SK-N-SH (cell line): Measurements from ENCODE around the gene PRKG1. TPM values are rescaled to one million over a fixed set of nuclear protein-coding genes. Genes with fewer than 3 reads are reported as not detected.

Experiments used
- CTCF ChIA-PET: fragments of 300-600, 350-600 bp; formaldehyde crosslinking; extraction: SDS; loops from one replicate; lab custom pipeline; 2021; lab: Yijun Ruan, JAX
- POLR2A ChIA-PET: fragments of 350-600 bp; sonication (Branson Sonifier 250); formaldehyde crosslinking; extraction: SDS; loops from one replicate; lab custom pipeline; 2020; ENCODE audit warnings: antibody characterized with exemption, inconsistent platforms; lab: Yijun Ruan, JAX
- DNase-seq: peaks from one replicate; pipeline ENCODE4 v3.0.0; 2012
- H2AFZ ChIP-seq: fragments of 200-600 bp; sonication (generic); 2 replicates; pipeline ENCODE4 v1.8.1; 2016; ENCODE audit warnings: antibody characterized with exemption, mild to moderate bottlenecking, low read depth
- H3F3A ChIP-seq: fragments of 200-600 bp; sonication (generic); replicated peaks from 2 replicates; pipeline ENCODE3; 2016; ENCODE audit warnings: antibody characterized with exemption, mild to moderate bottlenecking; ENCODE audit not compliant: insufficient read depth
- H3K27ac ChIP-seq, 2 experiments: fragments of 200-500 bp in 1 of 2; fragments of 200-600 bp in 1 of 2; sonication (Bioruptor generic) in 1 of 2; sonication (generic), shearing (Covaris generic) in 1 of 2; 2 replicates each; pipeline versions ENCODE4 v1.5.1 to v1.6.1; 2014 to 2016; ENCODE audit warnings: low read depth in 2 of 2, inconsistent platforms in 1 of 2, low read length in 1 of 2, mild to moderate bottlenecking in 1 of 2, mixed read lengths in 1 of 2
- H3K27me3 ChIP-seq: fragments of 200-600 bp; sonication (generic), shearing (Covaris generic); 2 replicates; pipeline ENCODE4 v1.6.1; 2016; ENCODE audit warnings: mixed run types; ENCODE audit not compliant: insufficient read depth
- H3K36me3 ChIP-seq, 2 experiments: fragments of 200-500 bp in 1 of 2; fragments of 200-600 bp in 1 of 2; sonication (Bioruptor generic) in 1 of 2; sonication (generic) in 1 of 2; replicated peaks in 1 of 2; 2 replicates each; pipeline versions ENCODE3 to v1.5.1; 2014 to 2016; ENCODE audit warnings: low read length in 1 of 2, mild to moderate bottlenecking in 1 of 2; ENCODE audit not compliant: insufficient read depth in 2 of 2, control insufficient read depth in 1 of 2
- H3K4me1 ChIP-seq, 2 experiments: fragments of 200-500 bp in 1 of 2; fragments of 200-600 bp in 1 of 2; sonication (Bioruptor generic) in 1 of 2; sonication (generic), shearing (Covaris generic) in 1 of 2; 2 replicates each; pipeline versions ENCODE4 v1.5.1 to v1.6.1; 2014 to 2016; ENCODE audit warnings: low read depth in 1 of 2, low read length in 1 of 2, mixed run types in 1 of 2; ENCODE audit not compliant: insufficient read depth in 2 of 2, control insufficient read depth in 1 of 2
- H3K4me2 ChIP-seq: fragments of 200-600 bp; sonication (generic), shearing (Covaris generic); 2 replicates; pipeline ENCODE4 v1.6.1; 2017; ENCODE audit warnings: mixed run types
- H3K4me3 ChIP-seq, 2 experiments: fragments of 200-500 bp in 1 of 2; fragments of 200-600 bp in 1 of 2; sonication (Bioruptor generic) in 1 of 2; sonication (generic), shearing (Covaris generic) in 1 of 2; 2 replicates each; pipeline versions ENCODE4 v1.5.1 to v1.8.1; 2014 to 2016; ENCODE audit warnings: low read depth in 2 of 2, inconsistent platforms in 1 of 2, low read length in 1 of 2, mild to moderate bottlenecking in 1 of 2, mixed read lengths in 1 of 2, moderate library complexity in 1 of 2
- H3K79me2 ChIP-seq: fragments of 200-600 bp; sonication (generic); 2 replicates; pipeline ENCODE4 v1.8.1; 2017; ENCODE audit warnings: mild to moderate bottlenecking; ENCODE audit not compliant: insufficient read depth
- H3K9ac ChIP-seq: fragments of 200-600 bp; sonication (generic); 2 replicates; pipeline ENCODE4 v1.6.1; 2017; ENCODE audit warnings: mixed run types
- H3K9me2 ChIP-seq: fragments of 200-600 bp; sonication (generic); 2 replicates; pipeline ENCODE4 v1.6.1; 2017; ENCODE audit warnings: mixed run types
- H3K9me3 ChIP-seq: fragments of 200-600 bp; sonication (generic); 2 replicates; pipeline ENCODE4 v1.6.1; 2017; ENCODE audit warnings: mixed run types, mild to moderate bottlenecking, moderate library complexity
- H4K20me1 ChIP-seq: fragments of 200-600 bp; sonication (generic); 2 replicates; pipeline ENCODE4 v1.6.1; 2017; ENCODE audit warnings: mild to moderate bottlenecking, mixed run types; ENCODE audit not compliant: insufficient read depth
- CHD2 ChIP-seq: fragments of 150-350 bp; IDR thresholded peaks from 2 replicates; pipeline ENCODE4 v1.6.1; 2018; ENCODE audit warnings: low read length; ENCODE audit not compliant: partially characterized antibody
- CTCF ChIP-seq: fragments of 200-600 bp; sonication (generic); IDR thresholded peaks from 2 replicates; pipeline ENCODE4 v1.6.1; 2017; ENCODE audit warnings: antibody characterized with exemption, mild to moderate bottlenecking, moderate library complexity
- EP300 ChIP-seq, 2 experiments: IDR thresholded peaks; 2 replicates each; pipeline versions ENCODE4 v1.4.0 to v1.6.1; 2012; ENCODE audit warnings: borderline replicate concordance in 1 of 2, low read depth in 1 of 2, low read length in 1 of 2
- EZH2phosphoT487 ChIP-seq: fragments of 200-600 bp; sonication (generic); IDR thresholded peaks from 2 replicates; pipeline ENCODE4 v1.6.1; 2017; ENCODE audit warnings: low read depth, mixed run types, mild to moderate bottlenecking, antibody characterized with exemption, moderate library complexity, borderline replicate concordance
- FOXJ3 ChIP-seq: sonication (generic); formaldehyde crosslinking; IDR thresholded peaks from 2 replicates; pipeline ENCODE4 v1.5.1; 2020; ENCODE audit warnings: mild to moderate bottlenecking, missing genetic modification reagents
- FOXM1 ChIP-seq: IDR thresholded peaks from 2 replicates; pipeline ENCODE4 v1.4.0; 2012; ENCODE audit warnings: low read depth, mild to moderate bottlenecking
- GABPA ChIP-seq: IDR thresholded peaks from 2 replicates; pipeline ENCODE4 v1.4.0; 2012; ENCODE audit warnings: low read depth, mild to moderate bottlenecking
- GATA2 ChIP-seq: sonication (generic); formaldehyde crosslinking; IDR thresholded peaks from 2 replicates; pipeline ENCODE4 v1.5.0; 2020; ENCODE audit warnings: mild to moderate bottlenecking, missing genetic modification reagents
- IRF3 ChIP-seq: fragments of 150-350 bp; IDR thresholded peaks from 2 replicates; pipeline ENCODE4 v1.6.1; 2016; ENCODE audit warnings: mild to moderate bottlenecking, low read depth, low read length
- MAX ChIP-seq: IDR thresholded peaks from 2 replicates; pipeline ENCODE4 v1.4.0; 2012; ENCODE audit warnings: low read depth
- MEF2A ChIP-seq: IDR thresholded peaks from 2 replicates; pipeline ENCODE4 v1.4.0; 2012; ENCODE audit warnings: low read depth, borderline replicate concordance
- MXI1 ChIP-seq: IDR thresholded peaks from 2 replicates; pipeline ENCODE4 v1.6.1; 2012; ENCODE audit warnings: mild to moderate bottlenecking, low read depth, low read length, improper control_type of control experiment
- NRF1 ChIP-seq: IDR thresholded peaks from 2 replicates; pipeline ENCODE4 v1.6.1; 2012; ENCODE audit warnings: low read depth, mild to moderate bottlenecking, low read length
- RCOR1 ChIP-seq: fragments of 150-350 bp; IDR thresholded peaks from 2 replicates; pipeline ENCODE4 v1.6.1; 2017; ENCODE audit warnings: antibody characterized with exemption, low read length
- RFX5 ChIP-seq: IDR thresholded peaks from 2 replicates; pipeline ENCODE4 v1.6.1; 2012; ENCODE audit warnings: mild to moderate bottlenecking, improper control_type of control experiment, low read length
- RXRA ChIP-seq: IDR thresholded peaks from 2 replicates; pipeline ENCODE4 v1.4.0; 2012; ENCODE audit warnings: low read depth, mild to moderate bottlenecking, borderline replicate concordance
- SIN3A ChIP-seq: IDR thresholded peaks from 2 replicates; pipeline ENCODE4 v1.6.1; 2012; ENCODE audit warnings: low read depth, mild to moderate bottlenecking, low read length, moderate library complexity, borderline replicate concordance
- SMC3 ChIP-seq: IDR thresholded peaks from 2 replicates; pipeline ENCODE4 v1.6.1; 2012; ENCODE audit warnings: low read depth, low read length, improper control_type of control experiment
- TAF1 ChIP-seq: IDR thresholded peaks from 2 replicates; pipeline ENCODE4 v1.6.1; 2012; ENCODE audit warnings: low read depth, mild to moderate bottlenecking, low read length, moderate library complexity, borderline replicate concordance
- TCF12 ChIP-seq: IDR thresholded peaks from 2 replicates; pipeline ENCODE4 v1.4.0; 2012
- TEAD4 ChIP-seq: IDR thresholded peaks from 2 replicates; pipeline ENCODE4 v1.4.0; 2012; ENCODE audit warnings: mild to moderate bottlenecking, borderline replicate concordance; ENCODE audit not compliant: insufficient read depth
- USF1 ChIP-seq: IDR thresholded peaks from 2 replicates; pipeline ENCODE4 v1.4.0; 2012; ENCODE audit warnings: low read depth, borderline replicate concordance
- WGBS: methylation state at CpG from one replicate; pipeline ENCODE4 v1.1.6; 2017; ENCODE audit warnings: low lambda C conversion rate; 5-methylcytosine and 5-hydroxymethylcytosine counted together
- polyA plus RNA-seq, 3 experiments: library from polyadenylated mRNA; depleted of rRNA; stranded (reverse); fragments of >200 nt; gene quantifications; 2 replicates each; pipeline ENCODE4 v1.2.3, GENCODE V29; 2012

Gene PRKG1
- polyA plus RNA-seq, 1 of the 3 experiments (the other 2 are of a cell fraction) = 4.1 TPM

GRCh38 chr10:51699475-51700227, 625.4 kb downstream of the PRKG1 start, which contains the start of gene CSTF2T (continued):
- TF ChIP-seq IRF3 = peak; percentile 31; the same call in 1 of the 2 replicates
- TF ChIP-seq MXI1 = peak; percentile 96
- TF ChIP-seq MAX = peak; percentile 91
- peak; percentile 5; the same call in 1 of the 2 replicates for TF ChIP-seq RCOR1
- TF ChIP-seq SMC3 = 0 out of 2 replicates have a peak, but pooled peaks have one; percentile 18

- ChIA-PET POLR2A (interaction anchor here (0.6 kb wide), 1 partner anchor 544 kb away, joined by 3 read pairs; no protein-coding TSS in a partner anchor), CTCF (interaction anchor here (1.7 kb wide), 1 partner anchor 9 kb away, joined by 6 read pairs; no protein-coding TSS in a partner anchor)
These were observed 626.0 kb downstream of the PRKG1 start for GRCh38 chr10:51700228-51700817.

GRCh38 chr10:51705774-51706173, 631.5 kb downstream of the PRKG1 start:
- no peak for DNase-seq
- TF ChIP-seq RCOR1 (no peak), FOXM1 (no peak), USF1 (no peak), FOXJ3 (CRISPR knock-in tag) (no peak), TEAD4 (no peak), GABPA (no peak), MXI1 (no peak), CTCF (no peak), GATA2 (no peak), SMC3 (no peak), RFX5 (no peak), TAF1 (no peak), RXRA (no peak), TCF12 (no peak)

More at GRCh38 chr10:51700228-51700817, 626.0 kb downstream of the PRKG1 start:
- H3K4me3 ChIP-seq = peak overlapping the region; percentile 79 to 99
- no peaks in the 10 kb centered on the region for H3K27me3 ChIP-seq
- no peaks in the 10 kb centered on the region for H3K9me2 ChIP-seq
- peaks cover 37% of the 10 kb centered on the region for H3K79me2 ChIP-seq
- peaks cover under 1% of the 10 kb centered on the region; the same call in 1 of the 2 replicates for H4K20me1 ChIP-seq
- peak overlapping the region; percentile 86; the same call in 1 of the 2 replicates for H3K4me2 ChIP-seq
- peak overlapping the region; percentile 73 for H3K9ac ChIP-seq
- peaks cover 1% of the 10 kb centered on the region for H3F3A ChIP-seq
- WGBS = 61% methylated on average over 12 of the region's 12 CpGs
- peaks cover 22 to 27% of the 10 kb centered on the region in 2 experiments for H3K36me3 ChIP-seq
- peak overlapping the region; percentile 89 for H2AFZ ChIP-seq
- peak overlapping the region; percentile 86 to 99 for H3K27ac ChIP-seq
- H3K9me3 ChIP-seq = no peaks in the 10 kb centered on the region
- H3K4me1 ChIP-seq = peaks cover 0 to 26% of the 10 kb centered on the region in 2 experiments; a peak in 3 of 4 replicates
- no peak; the same call in 1 of the 2 replicates for TF ChIP-seq MXI1
- no peak for TF ChIP-seq EP300 (IDR thresholded peaks at IDR 0.05; ENCODE audit: borderline replicate concordance in 1 of 2, low read depth in 1 of 2, low read length in 1 of 2)
- no peak for TF ChIP-seq EZH2phosphoT487
- TF ChIP-seq TCF12 = no peak
- no peak for TF ChIP-seq GATA2
- TF ChIP-seq RCOR1 = no peak
- no peak for TF ChIP-seq CHD2
- no peak for TF ChIP-seq NRF1
- no peak for TF ChIP-seq SMC3
- TF ChIP-seq MEF2A = no peak
- no peak for TF ChIP-seq SIN3A
- no peak for TF ChIP-seq FOXM1
- DNase-seq = no peak

More at GRCh38 chr10:51705774-51706173, 631.5 kb downstream of the PRKG1 start:
- Histone ChIP-seq H4K20me1 (no peaks in the 10 kb centered on the region), H3K4me3 (no peak overlapping the region), H3K9me2 (no peaks in the 10 kb centered on the region), H3K27ac (no peak overlapping the region), H3K4me2 (no peak overlapping the region), H3K4me1 (no peaks in the 10 kb centered on the region; a peak in 2 of 4 replicates), H3F3A (no peaks in the 10 kb centered on the region), H3K36me3 (no peaks in the 10 kb centered on the region), H3K27me3 (no peaks in the 10 kb centered on the region), H2AFZ (no peak overlapping the region), H3K9me3 (no peaks in the 10 kb centered on the region), H3K9ac (no peak overlapping the region), H3K79me2 (no peaks in the 10 kb centered on the region)
- ChIA-PET CTCF (no interaction called here), POLR2A (no interaction called here)
- WGBS = 70% methylated on average over 3 of the region's 3 CpGs
